A549 (cell line): ENCODE data around the gene PLS3. TPM values are rescaled to one million over a fixed set of nuclear protein-coding genes. Genes with fewer than 3 reads are reported as not detected.

ENCODE experiments used
- ATAC-seq, 2 experiments: fragments of 200-7000 bp in 1 of 2; fragments of >200 bp in 1 of 2; cut with Nextera tagmentation in 1 of 2; cut with Tn5 transposase in 1 of 2; 3 replicates each; pipeline versions ENCODE4 v1.8.0 to v1.9.1; 2018 to 2020; ENCODE audit warnings: mild to moderate bottlenecking in 1 of 2, moderate library complexity in 1 of 2
- CTCF ChIA-PET: fragments of 300-600 bp; sonication (Branson Sonifier 250); formaldehyde crosslinking; extraction: SDS; loops from one replicate; lab custom pipeline; 2021; ENCODE audit warnings: antibody characterized with exemption, inconsistent platforms; lab: Yijun Ruan, JAX
- POLR2A ChIA-PET: fragments of 350-600 bp; formaldehyde crosslinking; extraction: SDS; loops from one replicate; lab custom pipeline; 2021; ENCODE audit warnings: antibody characterized with exemption, inconsistent platforms; lab: Yijun Ruan, JAX
- DNase-seq, 2 experiments: peaks; one replicate each; pipeline versions ENCODE4 v3.0.0 to v3.0.0-alpha.2; 2011 to 2016; ENCODE audit warnings: low read depth in 1 of 2, low spot score in 1 of 2
- FAIRE-seq: peaks from 2 replicates; lab custom pipeline; 2011; peaks lifted over from hg19 to GRCh38; lab: Jason Lieb, UNC
- H3K27ac ChIP-seq, 2 experiments: fragments of >200 bp; sonication (Bioruptor Twin); formaldehyde crosslinking; 3 replicates each; pipeline ENCODE4 v1.5.1; 2016 to 2017
- H3K4me1 ChIP-seq: fragments of >200 bp; sonication (Bioruptor Twin); formaldehyde crosslinking; 3 replicates; pipeline ENCODE4 v1.6.1; 2016
- H3K4me2 ChIP-seq: fragments of >200 bp; sonication (Bioruptor Twin); formaldehyde crosslinking; 3 replicates; pipeline ENCODE4 v1.6.1; 2016
- H3K4me3 ChIP-seq: fragments of >200 bp; sonication (Bioruptor Twin); formaldehyde crosslinking; 3 replicates; pipeline ENCODE4 v1.5.1; 2016
- H3K9me3 ChIP-seq: fragments of >200 bp; sonication (Bioruptor Twin); formaldehyde crosslinking; 3 replicates; pipeline ENCODE4 v1.6.1; 2016
- ATOH8 ChIP-seq: fragments of 250-450 bp; sonication (Bioruptor Pico); IDR thresholded peaks from 2 replicates; pipeline ENCODE4 v1.5.0; 2020; ENCODE audit warnings: low read depth, mild to moderate bottlenecking, moderate library complexity
- CBX2 ChIP-seq: fragments of 200-600 bp; sonication (generic); IDR thresholded peaks from 2 replicates; pipeline ENCODE4 v1.6.1; 2016; ENCODE audit warnings: low read depth, mild to moderate bottlenecking, borderline replicate concordance
- CBX8 ChIP-seq: fragments of 200-600 bp; sonication (generic); IDR thresholded peaks from 2 replicates; pipeline ENCODE4 v1.6.1; 2016
- CHD4 ChIP-seq: fragments of 200-600 bp; sonication (generic); IDR thresholded peaks from 2 replicates; pipeline ENCODE4 v1.6.1; 2016; ENCODE audit warnings: antibody characterized with exemption, mild to moderate bottlenecking, borderline replicate concordance
- ELK1 ChIP-seq: fragments of 150-350 bp; IDR thresholded peaks from 2 replicates; pipeline ENCODE4 v1.6.1; 2014; ENCODE audit warnings: low read depth, mild to moderate bottlenecking, low read length
- EP300 ChIP-seq, 2 experiments: fragments of >200 bp; sonication (Bioruptor Twin); formaldehyde crosslinking; IDR thresholded peaks; 2 replicates in 1 of 2; 3 replicates in 1 of 2; pipeline ENCODE4 v1.6.1; 2016 to 2017
- ESRRA ChIP-seq: fragments of 150-350 bp; IDR thresholded peaks from 2 replicates; pipeline ENCODE4 v1.6.1; 2014; ENCODE audit warnings: mild to moderate bottlenecking, low read length, borderline replicate concordance
- FOSL2 ChIP-seq, 2 experiments: fragments of 450-650 bp in 1 of 2; fragments of >200 bp in 1 of 2; sonication (Bioruptor Twin) in 1 of 2; formaldehyde crosslinking; IDR thresholded peaks; 2 replicates each; pipeline versions ENCODE4 v1.5.0 to v1.6.1; 2016 to 2020; ENCODE audit warnings: mild to moderate bottlenecking in 1 of 2, moderate library complexity in 1 of 2
- GATA3 ChIP-seq: IDR thresholded peaks from 2 replicates; pipeline ENCODE4 v1.6.1; 2012; ENCODE audit warnings: borderline replicate concordance
- HDAC2 ChIP-seq: fragments of 200-600 bp; sonication (generic); IDR thresholded peaks from 2 replicates; pipeline ENCODE4 v1.6.1; 2016
- HES2 ChIP-seq: fragments of >200 bp; sonication (Bioruptor Twin); formaldehyde crosslinking; IDR thresholded peaks from 2 replicates; pipeline ENCODE4 v1.6.1; 2016
- HEYL ChIP-seq: fragments of 250-450 bp; sonication (Bioruptor Pico); IDR thresholded peaks from 2 replicates; pipeline ENCODE4 v1.8.0; 2021; ENCODE audit warnings: mild to moderate bottlenecking, moderate library complexity
- HMGXB4 ChIP-seq: fragments of 250-450 bp; sonication (Bioruptor Pico); IDR thresholded peaks from 2 replicates; pipeline ENCODE4 v1.5.0; 2021; ENCODE audit warnings: mild to moderate bottlenecking, moderate library complexity, borderline replicate concordance
- HOXB5 ChIP-seq: fragments of 250-450 bp; sonication (Bioruptor Pico); IDR thresholded peaks from 2 replicates; pipeline ENCODE4 v1.5.0; 2020; ENCODE audit warnings: mild to moderate bottlenecking, moderate library complexity
- JUN ChIP-seq, 2 experiments: fragments of >200 bp; sonication (Bioruptor Twin); formaldehyde crosslinking; IDR thresholded peaks; 2 replicates in 1 of 2; 3 replicates in 1 of 2; pipeline ENCODE4 v1.6.1; 2016 to 2017
- JUNB ChIP-seq: fragments of >200 bp; sonication (Bioruptor Twin); formaldehyde crosslinking; IDR thresholded peaks from 2 replicates; pipeline ENCODE4 v1.6.1; 2016
- KDM5A ChIP-seq: fragments of 200-600 bp; sonication (generic); IDR thresholded peaks from 2 replicates; pipeline ENCODE4 v1.6.1; 2016; ENCODE audit warnings: antibody characterized with exemption, mild to moderate bottlenecking
- MAX ChIP-seq: IDR thresholded peaks from 2 replicates; pipeline ENCODE4 v1.6.1; 2012
- MAZ ChIP-seq: fragments of 150-350 bp; IDR thresholded peaks from 2 replicates; pipeline ENCODE4 v1.6.1; 2014; ENCODE audit warnings: antibody characterized with exemption, low read depth, low read length, borderline replicate concordance
- MYC ChIP-seq: IDR thresholded peaks from 2 replicates; pipeline ENCODE4 v1.6.1; 2012; ENCODE audit warnings: mild to moderate bottlenecking, inconsistent platforms, low read length, improper control_type of control experiment, borderline replicate concordance
- NFE2L2 ChIP-seq: fragments of 150-350 bp; conservative IDR thresholded peaks from 2 replicates; pipeline ENCODE4 v1.6.1; 2014; ENCODE audit warnings: low read length
- NR3C1 ChIP-seq: fragments of >200 bp; sonication (Bioruptor Twin); formaldehyde crosslinking; IDR thresholded peaks from 3 replicates; pipeline ENCODE4 v1.6.1; 2017
- POLR2A ChIP-seq: IDR thresholded peaks from 2 replicates; pipeline ENCODE4 v1.6.1; 2012; ENCODE audit warnings: mild to moderate bottlenecking, low read length
- POLR2AphosphoS2 ChIP-seq: conservative IDR thresholded peaks from 2 replicates; pipeline ENCODE4 v1.6.1; 2012; ENCODE audit warnings: low read length, improper control_type of control experiment, inconsistent platforms
- RAD21 ChIP-seq, 2 experiments: fragments of >200 bp in 1 of 2; sonication (Bioruptor Twin) in 1 of 2; formaldehyde crosslinking in 1 of 2; IDR thresholded peaks in 1 of 2; conservative IDR thresholded peaks in 1 of 2; 2 replicates in 1 of 2; 3 replicates in 1 of 2; pipeline ENCODE4 v1.6.1; 2012 to 2018; ENCODE audit warnings: inconsistent platforms in 1 of 2
- RCOR1 ChIP-seq: fragments of 150-350 bp; IDR thresholded peaks from 2 replicates; pipeline ENCODE4 v1.6.1; 2014; ENCODE audit warnings: antibody characterized with exemption, low read length, low read depth
- RNF2 ChIP-seq: fragments of 200-600 bp; sonication (generic); IDR thresholded peaks from 2 replicates; pipeline ENCODE4 v1.6.1; 2016; ENCODE audit warnings: low read depth, mild to moderate bottlenecking, antibody characterized with exemption, moderate library complexity, borderline replicate concordance
- SMC3 ChIP-seq: fragments of >200 bp; sonication (Bioruptor Twin); formaldehyde crosslinking; IDR thresholded peaks from 3 replicates; pipeline ENCODE4 v1.6.1; 2018; ENCODE audit warnings: inconsistent platforms
- SREBF2 ChIP-seq: fragments of 450-650 bp; IDR thresholded peaks from 2 replicates; pipeline ENCODE4 v1.6.1; 2014; ENCODE audit warnings: mild to moderate bottlenecking, moderate library complexity
- TFCP2L1 ChIP-seq: fragments of 250-450 bp; sonication (Bioruptor Pico); IDR thresholded peaks from 2 replicates; pipeline ENCODE4 v1.5.0; 2021; ENCODE audit warnings: mild to moderate bottlenecking
- ZFP36 ChIP-seq: fragments of 450-650 bp; IDR thresholded peaks from 2 replicates; pipeline ENCODE4 v1.6.1; 2014; ENCODE audit warnings: borderline replicate concordance; ENCODE audit not compliant: partially characterized antibody
- ZSCAN20 ChIP-seq: fragments of 250-450 bp; sonication (Bioruptor Pico); IDR thresholded peaks from 2 replicates; pipeline ENCODE4 v1.8.0; 2022; ENCODE audit warnings: mild to moderate bottlenecking, moderate library complexity
- WGBS: methylation state at CpG from one replicate; pipeline ENCODE4 v1.1.6; 2017; ENCODE audit errors: missing lambda C conversion rate; 5-methylcytosine and 5-hydroxymethylcytosine counted together
- polyA plus RNA-seq, 4 experiments: library from polyadenylated mRNA; depleted of rRNA in 3 of 4; stranded (reverse); fragments of >200 nt; fragmentation: RNase III in 1 of 4; extraction: RNeasy Plus Mini Kit Qiagen cat#74134 plus additional on column Dnase treatment in 1 of 4; gene quantifications; 2 replicates in 3 of 4; 3 replicates in 1 of 4; pipeline ENCODE4 v1.2.3, GENCODE V29; 2011 to 2017

The PLS3 gene
- polyA plus RNA-seq, 2 of the 4 experiments (the other 2 are of a cell fraction): 303 to 437 TPM

GRCh38 chrX:115616943-115617563 is 56.1 kb downstream of the PLS3 start:
- POLR2A ChIA-PET: no interaction called here
- 5% methylated on average over 5 of the region's 5 CpGs for WGBS
- peak; percentile 99 for FAIRE-seq

GRCh38 chrX:115622534-115622933 is 61.6 kb downstream of the PLS3 start:
- FAIRE-seq (peak; percentile 76), ATAC-seq (no peak)
- POLR2A ChIA-PET: no interaction called here

More at GRCh38 chrX:115616943-115617563, 56.1 kb downstream of the PLS3 start:
- Histone ChIP-seq H3K4me2 (peak overlapping the region; percentile 90), H3K4me3 (peak overlapping the region; percentile 21; the same call in 2 of the 3 replicates), H3K9me3 (no peaks in the 10 kb centered on the region), H3K4me1 (peaks cover 67% of the 10 kb centered on the region), H3K27ac (peak overlapping the region; percentile 83 to 88)
- TF ChIP-seq NR3C1: no peak
- peak in 1 of 2 experiments; percentile 55; a peak in 3 of 5 replicates for TF ChIP-seq EP300 (IDR thresholded peaks at IDR 0.05)
- TF ChIP-seq JUNB: peak; percentile 80
- TF ChIP-seq POLR2A: no peak
- no peak for TF ChIP-seq CHD4
- TF ChIP-seq GATA3: peak; percentile 65; the same call in 1 of the 2 replicates
- TF ChIP-seq FOSL2 (IDR thresholded peaks at IDR 0.05): peak; percentile 76
- TF ChIP-seq FOSL2 (CRISPR knock-in tag; IDR thresholded peaks at IDR 0.05): peak; percentile 90
- TF ChIP-seq MAX: peak; percentile 33; the same call in 1 of the 2 replicates
- TF ChIP-seq SREBF2: no peak
- TF ChIP-seq NFE2L2: no peak
- TF ChIP-seq JUN (IDR thresholded peaks at IDR 0.05): peak; percentile 65 to 67; a peak in 3 of 5 replicates
- no peak for TF ChIP-seq HDAC2
- ATAC-seq (peak; percentile 92 to 93), DNase-seq (peak; percentile 38 to 85)
- CTCF ChIA-PET: interaction anchor here (0.8 kb wide), 1 partner anchor 18 kb away, joined by 3 read pairs; no protein-coding TSS in a partner anchor

GRCh38 chrX:115624916-115625315 is 63.9 kb downstream of the PLS3 start:
- ATAC-seq: no peak
- peaks cover 16% of the 10 kb centered on the region for H3K4me1 ChIP-seq
- CTCF ChIA-PET: interaction anchor here (5.7 kb wide), 1 partner anchor 18 kb away, joined by 23 read pairs; no protein-coding TSS in a partner anchor
- H3K27ac ChIP-seq: no peak overlapping the region
- no peaks in the 10 kb centered on the region for H3K9me3 ChIP-seq
- H3K4me3 ChIP-seq: no peak overlapping the region
- POLR2A ChIA-PET: no interaction called here
- no peak for FAIRE-seq
- H3K4me2 ChIP-seq: no peak overlapping the region
- 79% methylated on average over 1 of the region's 1 CpG for WGBS
- no peak for DNase-seq
- TF ChIP-seq JUN (IDR thresholded peaks at IDR 0.05) (no peak), TFCP2L1 (CRISPR knock-in tag) (no peak), HMGXB4 (CRISPR knock-in tag) (no peak), RAD21 (conservative IDR thresholded peaks at IDR 0.05 in 1 of 2, IDR thresholded peaks at IDR 0.05 in 1 of 2) (no peak), POLR2AphosphoS2 (no peak), RCOR1 (no peak), POLR2A (no peak), ZSCAN20 (CRISPR knock-in tag) (no peak), ATOH8 (CRISPR knock-in tag) (no peak), GATA3 (no peak), EP300 (IDR thresholded peaks at IDR 0.05) (no peak), CHD4 (no peak), RNF2 (no peak)

More at GRCh38 chrX:115622534-115622933, 61.6 kb downstream of the PLS3 start:
- no peak overlapping the region for H3K4me3 ChIP-seq
- DNase-seq: no peak
- TF ChIP-seq ELK1: no peak
- TF ChIP-seq GATA3: no peak
- no peak for TF ChIP-seq MAX
- no peak for TF ChIP-seq KDM5A
- TF ChIP-seq HES2: no peak
- no peak for TF ChIP-seq MAZ
- TF ChIP-seq HEYL (CRISPR knock-in tag): no peak
- TF ChIP-seq NR3C1: no peak
- no peak for TF ChIP-seq ESRRA
- TF ChIP-seq ZFP36: no peak
- no peak for TF ChIP-seq MYC
- no peak for TF ChIP-seq CBX8
- TF ChIP-seq CBX2: no peak
- TF ChIP-seq SMC3: no peak
- no peak for TF ChIP-seq RNF2
- TF ChIP-seq HOXB5 (CRISPR knock-in tag): no peak
- CTCF ChIA-PET: interaction anchor here (2.5 kb wide), 1 partner anchor 20 kb away, joined by 10 read pairs; no protein-coding TSS in a partner anchor
- no peaks in the 10 kb centered on the region for H3K9me3 ChIP-seq
- peaks cover 32% of the 10 kb centered on the region for H3K4me1 ChIP-seq
- no peak overlapping the region for H3K4me2 ChIP-seq
- 80% methylated on average over 4 of the region's 4 CpGs for WGBS
- H3K27ac ChIP-seq: no peak overlapping the region
